Measurements from ENCODE around the gene PRR3.

DNA sequence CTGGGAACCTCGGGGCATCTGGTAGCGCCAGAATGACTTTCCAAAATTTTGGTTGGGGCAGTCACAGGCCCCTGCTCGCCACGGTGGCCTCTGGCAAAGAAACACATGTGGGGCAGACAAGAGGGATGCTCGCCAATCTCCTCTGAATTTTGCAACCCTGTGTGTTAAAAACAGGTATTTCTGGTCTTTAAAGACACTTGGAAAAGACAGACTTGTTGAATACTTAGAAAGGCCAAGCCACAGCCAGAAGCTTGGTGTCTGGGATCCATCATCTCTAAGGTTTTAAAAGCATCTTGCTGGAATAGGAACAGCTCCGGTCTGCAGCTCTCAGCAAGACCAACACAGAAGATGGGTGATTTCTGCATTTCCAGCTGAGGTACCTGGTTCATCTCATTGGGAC is 36.6 kb upstream of the PRR3 start:
- TF ChIP-seq, protein P1, sequence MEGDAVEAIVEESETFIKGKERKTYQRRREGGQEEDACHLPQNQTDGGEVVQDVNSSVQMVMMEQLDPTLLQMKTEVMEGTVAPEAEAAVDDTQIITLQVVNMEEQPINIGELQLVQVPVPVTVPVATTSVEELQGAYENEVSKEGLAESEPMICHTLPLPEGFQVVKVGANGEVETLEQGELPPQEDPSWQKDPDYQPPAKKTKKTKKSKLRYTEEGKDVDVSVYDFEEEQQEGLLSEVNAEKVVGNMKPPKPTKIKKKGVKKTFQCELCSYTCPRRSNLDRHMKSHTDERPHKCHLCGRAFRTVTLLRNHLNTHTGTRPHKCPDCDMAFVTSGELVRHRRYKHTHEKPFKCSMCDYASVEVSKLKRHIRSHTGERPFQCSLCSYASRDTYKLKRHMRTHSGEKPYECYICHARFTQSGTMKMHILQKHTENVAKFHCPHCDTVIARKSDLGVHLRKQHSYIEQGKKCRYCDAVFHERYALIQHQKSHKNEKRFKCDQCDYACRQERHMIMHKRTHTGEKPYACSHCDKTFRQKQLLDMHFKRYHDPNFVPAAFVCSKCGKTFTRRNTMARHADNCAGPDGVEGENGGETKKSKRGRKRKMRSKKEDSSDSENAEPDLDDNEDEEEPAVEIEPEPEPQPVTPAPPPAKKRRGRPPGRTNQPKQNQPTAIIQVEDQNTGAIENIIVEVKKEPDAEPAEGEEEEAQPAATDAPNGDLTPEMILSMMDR (IDR thresholded peaks at IDR 0.05), result no peak
- TF ChIP-seq POLR2A (IDR thresholded peaks at IDR 0.05) (no peak), POLR2AphosphoS5 (IDR thresholded peaks at IDR 0.05) (no peak)
